ENCODE measurements around the gene PPFIA1.
"Not testable (repeated sequence)": the region's sequence is repeated elsewhere in the genome, so short reads cannot be mapped to it uniquely, and the experiment has no call there.

Gene PPFIA1

GRCh38 chr11:70251659-70252321 is 18.7 kb upstream of the PPFIA1 start:
- no peak for DNase-seq (ENCODE audit: low read depth in 2 of 2, low spot score in 1 of 2)

GRCh38 chr11:70252844-70253243 is 17.6 kb upstream of the PPFIA1 start:
- no peak for DNase-seq (ENCODE audit: low read depth in 2 of 2, low spot score in 1 of 2)

GRCh38 chr11:70255477-70256116 is 14.9 kb upstream of the PPFIA1 start:
- no peak for DNase-seq (ENCODE audit: low read depth in 2 of 2, low spot score in 1 of 2)

GRCh38 chr11:70259077-70259476 is 11.4 kb upstream of the PPFIA1 start:
- not testable (repeated sequence) for DNase-seq (ENCODE audit: low read depth in 2 of 2, low spot score in 1 of 2)

GRCh38 chr11:70262951-70263350 is 7.5 kb upstream of the PPFIA1 start:
- DNase-seq (ENCODE audit: low read depth in 2 of 2, low spot score in 1 of 2): no peak

GRCh38 chr11:70263363-70263762 is 7.1 kb upstream of the PPFIA1 start:
- DNase-seq (ENCODE audit: low read depth in 2 of 2, low spot score in 1 of 2): no peak

GRCh38 chr11:70265341-70265740 is 5.1 kb upstream of the PPFIA1 start:
- no peak for DNase-seq (ENCODE audit: low read depth in 2 of 2, low spot score in 1 of 2)

GRCh38 chr11:70267405-70267950 is 3.0 kb upstream of the PPFIA1 start:
- no peak for DNase-seq (ENCODE audit: low read depth in 2 of 2, low spot score in 1 of 2)

- no peak for DNase-seq (ENCODE audit: low read depth in 2 of 2, low spot score in 1 of 2)
These were observed 2.0 kb upstream of the PPFIA1 start for GRCh38 chr11:70268526-70268925.

- DNase-seq (ENCODE audit: low read depth in 2 of 2, low spot score in 1 of 2): peak in 1 of 2 donors; percentile 16
These were observed 573 bp downstream of the PPFIA1 start for GRCh38 chr11:70270877-70271648.

GRCh38 chr11:70271649-70271953 is 1.1 kb downstream of the PPFIA1 start:
- no peak for DNase-seq (ENCODE audit: low read depth in 2 of 2, low spot score in 1 of 2)

- no peak for DNase-seq (ENCODE audit: low read depth in 2 of 2, low spot score in 1 of 2)
These were observed 1.5 kb downstream of the PPFIA1 start for GRCh38 chr11:70272009-70272408.

GRCh38 chr11:70278994-70279393 is 8.5 kb downstream of the PPFIA1 start:
- DNase-seq (ENCODE audit: low read depth in 2 of 2, low spot score in 1 of 2): no peak

GRCh38 chr11:70281156-70281609 is 10.7 kb downstream of the PPFIA1 start:
- no peak for DNase-seq (ENCODE audit: low read depth in 2 of 2, low spot score in 1 of 2)

- no peak for DNase-seq (ENCODE audit: low read depth in 2 of 2, low spot score in 1 of 2)
These were observed 11.5 kb downstream of the PPFIA1 start for GRCh38 chr11:70282012-70282411.

GRCh38 chr11:70288721-70289120 is 18.2 kb downstream of the PPFIA1 start:
- no peak for DNase-seq (ENCODE audit: low read depth in 2 of 2, low spot score in 1 of 2)

- DNase-seq (ENCODE audit: low read depth in 2 of 2, low spot score in 1 of 2): no peak
These were observed 19.1 kb downstream of the PPFIA1 start for GRCh38 chr11:70289582-70289981.

GRCh38 chr11:70290361-70291065 is 20.0 kb downstream of the PPFIA1 start:
- no peak for DNase-seq (ENCODE audit: low read depth in 2 of 2, low spot score in 1 of 2)

GRCh38 chr11:70292166-70292565 is 21.7 kb downstream of the PPFIA1 start:
- DNase-seq (ENCODE audit: low read depth in 2 of 2, low spot score in 1 of 2): no peak

GRCh38 chr11:70292863-70293262 is 22.4 kb downstream of the PPFIA1 start:
- no peak for DNase-seq (ENCODE audit: low read depth in 2 of 2, low spot score in 1 of 2)

GRCh38 chr11:70295166-70295565 is 24.7 kb downstream of the PPFIA1 start:
- DNase-seq (ENCODE audit: low read depth in 2 of 2, low spot score in 1 of 2): not testable (repeated sequence)
